GM06990 (cell line): Measurements from ENCODE around the gene PLAGL2.
A peak's percentile ranks its signal among the peaks of the same experiment; 100 is the strongest.
"Not testable (repeated sequence)": the region's sequence is repeated elsewhere in the genome, so short reads cannot be mapped to it uniquely, and the experiment has no call there.

Experiments
- DNase-seq: peaks from one replicate; pipeline ENCODE4 v3.0.0-alpha.2; 2011; ENCODE audit not compliant: insufficient read length; ENCODE audit errors: extremely low read depth
- H3K27me3 ChIP-seq: replicated peaks from 2 replicates; pipeline ENCODE4 v1.6.0; 2011; ENCODE audit warnings: low read length; ENCODE audit not compliant: control insufficient read depth, insufficient read depth
- H3K36me3 ChIP-seq: 2 replicates; pipeline ENCODE4 v1.5.1; 2011; ENCODE audit warnings: low read length; ENCODE audit not compliant: control insufficient read depth, insufficient read depth
- H3K4me3 ChIP-seq: replicated peaks from 2 replicates; pipeline ENCODE4 v1.5.1; 2011; ENCODE audit warnings: low read depth, mild to moderate bottlenecking, control low read depth, low read length
- CTCF ChIP-seq: IDR thresholded peaks from 2 replicates; pipeline ENCODE4 v1.5.1; 2011; ENCODE audit warnings: low read length, control low read depth, mild to moderate bottlenecking, inconsistent platforms; ENCODE audit not compliant: insufficient read depth, poor library complexity, severe bottlenecking

The PLAGL2 gene, protein sequence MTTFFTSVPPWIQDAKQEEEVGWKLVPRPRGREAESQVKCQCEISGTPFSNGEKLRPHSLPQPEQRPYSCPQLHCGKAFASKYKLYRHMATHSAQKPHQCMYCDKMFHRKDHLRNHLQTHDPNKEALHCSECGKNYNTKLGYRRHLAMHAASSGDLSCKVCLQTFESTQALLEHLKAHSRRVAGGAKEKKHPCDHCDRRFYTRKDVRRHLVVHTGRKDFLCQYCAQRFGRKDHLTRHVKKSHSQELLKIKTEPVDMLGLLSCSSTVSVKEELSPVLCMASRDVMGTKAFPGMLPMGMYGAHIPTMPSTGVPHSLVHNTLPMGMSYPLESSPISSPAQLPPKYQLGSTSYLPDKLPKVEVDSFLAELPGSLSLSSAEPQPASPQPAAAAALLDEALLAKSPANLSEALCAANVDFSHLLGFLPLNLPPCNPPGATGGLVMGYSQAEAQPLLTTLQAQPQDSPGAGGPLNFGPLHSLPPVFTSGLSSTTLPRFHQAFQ

DNA sequence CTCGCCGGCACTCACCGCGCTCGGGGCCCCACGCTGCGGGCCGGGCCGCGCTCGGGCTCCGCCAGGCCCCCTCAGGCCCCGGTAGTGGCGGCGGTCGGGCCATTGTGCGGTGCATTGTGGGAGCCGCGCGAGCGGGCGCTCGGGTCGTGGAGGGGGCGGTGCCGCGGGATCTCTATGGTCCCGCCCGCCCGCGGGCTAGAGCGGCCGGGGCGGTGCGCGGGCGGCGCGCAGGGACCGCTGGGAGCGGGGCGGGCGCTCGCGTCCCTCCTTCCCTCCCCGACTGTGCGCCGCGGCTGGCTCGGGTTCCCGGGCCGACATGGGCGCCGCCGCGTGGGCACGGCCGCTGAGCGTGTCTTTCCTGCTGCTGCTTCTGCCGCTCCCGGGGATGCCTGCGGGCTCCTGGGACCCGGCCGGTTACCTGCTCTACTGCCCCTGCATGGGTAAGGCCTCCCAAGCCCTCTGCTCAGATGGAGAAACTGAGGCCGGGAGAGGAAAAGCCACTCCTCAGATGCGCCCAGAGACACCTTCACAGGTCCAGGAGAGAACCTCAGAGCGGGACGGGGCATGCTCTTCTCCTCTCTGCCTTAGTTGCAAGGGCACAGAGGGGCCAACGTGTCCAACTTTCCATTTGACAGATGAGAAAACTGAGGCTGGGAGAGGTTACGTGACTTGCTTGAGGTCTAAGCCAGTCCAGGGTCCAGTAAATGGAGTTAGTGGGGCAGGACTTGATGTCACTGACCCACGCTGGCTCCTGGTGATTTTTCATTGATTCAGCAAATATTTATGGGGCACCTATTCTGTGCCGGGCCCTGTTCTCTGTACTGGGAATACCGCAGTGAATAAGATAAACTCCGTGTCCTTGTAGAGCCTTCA is at the start of gene PLAGL2, which contains the start of gene POFUT1:
Gene PLAGL2, minus strand, starts transcription at position 118 of the 873 bp plus-strand sequence. CDS start 5,565 bp downstream, outside the sequence.
Gene POFUT1, plus strand, starts transcription at position 255 of the 873 bp plus-strand sequence. Its CDS starts 62 bp downstream, at position 317.
- TF ChIP-seq CTCF, result peak; percentile 28
- peak; percentile 92 for DNase-seq
- Histone ChIP-seq H3K36me3 (peaks cover 7% of the 10 kb centered on the region), H3K27me3 (no peaks in the 10 kb centered on the region), H3K4me3 (peak within 1 kb of the TSS; percentile 99)

- no peaks in the 10 kb centered on the region for H3K36me3 ChIP-seq
- H3K27me3 ChIP-seq, result no peaks in the 10 kb centered on the region
- no peak overlapping the region for H3K4me3 ChIP-seq
- DNase-seq, result no peak
- no peak for TF ChIP-seq CTCF
These were observed 44.6 kb upstream of the PLAGL2 start for GRCh38 chr20:32252189-32252588.

- Histone ChIP-seq H3K4me3 (no peak overlapping the region), H3K36me3 (no peaks in the 10 kb centered on the region), H3K27me3 (no peaks in the 10 kb centered on the region)
- no peak for DNase-seq
- TF ChIP-seq CTCF, result no peak
These were observed 43.9 kb upstream of the PLAGL2 start for GRCh38 chr20:32251470-32251869.

DNA sequence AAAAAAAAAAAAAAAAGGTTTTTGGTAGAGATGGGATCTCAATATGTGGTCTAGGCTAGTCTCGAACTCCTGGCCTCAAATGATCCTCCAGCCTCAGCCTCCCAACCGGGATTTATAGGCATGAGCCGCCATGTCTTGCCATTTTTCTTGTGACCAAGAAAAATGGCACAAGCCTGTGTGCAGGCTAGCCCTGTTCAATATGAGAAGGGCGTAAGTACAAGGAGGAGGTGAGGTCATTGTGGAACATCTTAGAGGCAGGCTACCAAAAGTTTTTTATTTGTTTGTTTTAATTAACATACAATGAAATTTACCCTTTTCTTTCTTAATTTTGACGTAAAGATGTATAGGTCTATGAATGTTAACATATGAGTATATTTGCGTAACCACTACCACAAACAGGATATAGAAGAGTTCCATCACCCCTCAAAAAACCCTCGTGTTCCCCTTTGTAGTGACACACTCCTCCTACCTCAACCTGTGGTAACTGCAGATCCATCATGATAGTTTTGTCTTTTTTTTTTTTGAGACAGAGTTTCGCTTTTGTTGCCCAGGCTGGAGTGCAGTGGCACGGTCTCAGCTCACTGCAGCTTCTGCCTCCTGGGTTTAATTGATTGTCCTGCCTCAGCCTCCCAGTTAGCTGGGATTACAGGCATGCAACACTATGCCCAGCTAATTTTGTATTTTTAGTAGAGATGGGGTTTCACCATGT is 41.6 kb upstream of the PLAGL2 start:
- TF ChIP-seq CTCF, result no peak
- Histone ChIP-seq H3K4me3 (no peak overlapping the region), H3K27me3 (no peaks in the 10 kb centered on the region), H3K36me3 (no peaks in the 10 kb centered on the region)
- DNase-seq, result no peak

GRCh38 chr20:32248043-32248442 is 40.5 kb upstream of the PLAGL2 start:
- no peaks in the 10 kb centered on the region for H3K27me3 ChIP-seq
- no peak overlapping the region for H3K4me3 ChIP-seq
- H3K36me3 ChIP-seq, result no peaks in the 10 kb centered on the region
- no peak for DNase-seq
- no peak for TF ChIP-seq CTCF

- H3K36me3 ChIP-seq, H3K27me3 ChIP-seq, DNase-seq, H3K4me3 ChIP-seq: not testable (repeated sequence)
These were observed 38.7 kb upstream of the PLAGL2 start for GRCh38 chr20:32246208-32246607.
